ENCODE data around the gene GSC. TPM values are rescaled to one million over a fixed set of nuclear protein-coding genes. Genes with fewer than 3 reads are reported as not detected.

The GSC gene
- total RNA-seq, 1 donor from 2014 or later, result 1.1 TPM

- Mint-ChIP-seq H3K27me3 (ENCODE audit: insufficient read depth, low read depth) (peaks cover 5% of the 10 kb centered on the region), H3K9me3 (peaks cover under 1% of the 10 kb centered on the region), H3K27ac (no peak overlapping the region), H3K4me3 (no peak overlapping the region), H3K36me3 (no peaks in the 10 kb centered on the region), H3K4me1 (peaks cover 17% of the 10 kb centered on the region)
- no peak for DNase-seq (ENCODE audit: low spot score)
- H4K20me1 ChIP-seq (ENCODE audit: low read depth), result no peaks in the 10 kb centered on the region
- no peaks in the 10 kb centered on the region for H3K79me2 ChIP-seq (ENCODE audit: low read depth)
- H3F3A ChIP-seq (ENCODE audit: low read depth), result peaks cover 27% of the 10 kb centered on the region
- H2AFZ ChIP-seq (replicated peaks), result peak overlapping the region; percentile 12
- no peaks in the 10 kb centered on the region for H3K36me3 ChIP-seq
- TF ChIP-seq CTCF (IDR thresholded peaks at IDR 0.05) (no peak), EZH2 (IDR thresholded peaks at IDR 0.05) (no peak), EZH2phosphoT487 (IDR thresholded peaks at IDR 0.05) (no peak)
- no peak overlapping the region for H3K9ac ChIP-seq
- H3K9me3 ChIP-seq (ENCODE audit: low read depth), result no peaks in the 10 kb centered on the region
- no peak overlapping the region for H3K4me2 ChIP-seq
- H3K27me3 ChIP-seq, result no peaks in the 10 kb centered on the region
- peaks cover 34% of the 10 kb centered on the region for H3K4me1 ChIP-seq
- H3K27ac ChIP-seq, result no peak overlapping the region
- H3K4me3 ChIP-seq, result no peak overlapping the region
Observed at GRCh38 chr14:94724993-94725392, 44.9 kb downstream of the GSC start.

DNA sequence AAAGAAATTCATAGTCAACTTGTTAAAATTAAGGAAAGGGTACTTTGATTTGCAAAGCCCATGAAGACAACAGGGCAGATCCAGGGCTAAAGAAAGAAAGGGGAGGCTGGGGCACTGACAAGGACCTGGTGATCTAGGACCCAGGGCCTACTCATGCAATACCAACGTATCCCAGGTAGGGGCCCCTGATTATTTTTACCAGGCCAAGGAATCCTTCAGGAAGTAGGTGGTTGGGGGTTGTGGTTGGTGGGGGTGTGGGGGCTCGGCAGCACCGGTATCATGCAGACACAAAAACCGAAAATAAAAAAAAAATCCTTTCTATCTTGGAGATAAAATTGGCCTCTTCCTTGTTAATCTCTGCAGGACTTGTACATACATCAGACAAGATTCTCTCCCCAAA is 47.5 kb downstream of the GSC start:
- Histone ChIP-seq H3K9ac (no peak overlapping the region), H3K4me2 (no peak overlapping the region), H3K9me3 (ENCODE audit: low read depth) (no peaks in the 10 kb centered on the region), H3K27me3 (no peaks in the 10 kb centered on the region), H3K79me2 (ENCODE audit: low read depth) (no peaks in the 10 kb centered on the region), H3K36me3 (no peaks in the 10 kb centered on the region), H3K4me1 (peaks cover 10% of the 10 kb centered on the region), H3K27ac (no peak overlapping the region), H3K4me3 (no peak overlapping the region), H3F3A (ENCODE audit: low read depth) (peaks cover 1% of the 10 kb centered on the region), H4K20me1 (ENCODE audit: low read depth) (no peaks in the 10 kb centered on the region), H2AFZ (replicated peaks) (no peak overlapping the region)
- Mint-ChIP-seq H3K4me3 (no peak overlapping the region), H3K4me1 (peaks cover 3% of the 10 kb centered on the region), H3K36me3 (no peaks in the 10 kb centered on the region), H3K27ac (no peak overlapping the region), H3K27me3 (ENCODE audit: insufficient read depth, low read depth) (peaks cover 5% of the 10 kb centered on the region), H3K9me3 (no peaks in the 10 kb centered on the region)
- no peak for TF ChIP-seq EZH2 (IDR thresholded peaks at IDR 0.05)
- no peak for TF ChIP-seq CTCF (IDR thresholded peaks at IDR 0.05)
- no peak for TF ChIP-seq EZH2phosphoT487 (IDR thresholded peaks at IDR 0.05)
- DNase-seq (ENCODE audit: low spot score), result no peak

Other genes with a start within 250 kb of the GSC start
- not detected in 2 replicates for gene SERPINA4, start 208.7 kb downstream of the GSC start, total RNA-seq (ENCODE audit: low replicate concordance)
- 3.1 and 3.5 TPM in 2 replicates for gene SERPINA5, start 188.7 kb downstream of the GSC start, total RNA-seq (ENCODE audit: low replicate concordance)
- gene SERPINA3, start 157.7 kb downstream of the GSC start, total RNA-seq (ENCODE audit: low replicate concordance), result not detected in 2 replicates

All from neural progenitor cell (in vitro differentiated cells).